ENCODE results near the gene ARID5A.

Gene ARID5A

GRCh38 chr2:96591054-96591453 lies 54.5 kb downstream of the ARID5A start:
- no peak overlapping the region for H3K4me3 ChIP-seq (replicated peaks in 1 of 2; ENCODE audit: low read depth in 2 of 2, low read length in 2 of 2)
- DNase-seq (ENCODE audit: low read depth in 2 of 2) = peak in 1 of 2 donors; percentile 35
- TF ChIP-seq CTCF (IDR thresholded peaks at IDR 0.05; ENCODE audit: low read depth, low read length) = no peak

GRCh38 chr2:96591494-96591893 lies 54.9 kb downstream of the ARID5A start:
- DNase-seq (ENCODE audit: low read depth in 2 of 2) = no peak

GRCh38 chr2:96594282-96594681 lies 57.7 kb downstream of the ARID5A start:
- H3K4me3 ChIP-seq (replicated peaks in 1 of 2; ENCODE audit: low read depth in 2 of 2, low read length in 2 of 2) = no peak overlapping the region
- TF ChIP-seq CTCF (IDR thresholded peaks at IDR 0.05; ENCODE audit: low read depth, low read length) = no peak
- no peak for DNase-seq (ENCODE audit: low read depth in 2 of 2)

More at GRCh38 chr2:96591494-96591893, 54.9 kb downstream of the ARID5A start:
- no peak for TF ChIP-seq CTCF (IDR thresholded peaks at IDR 0.05; ENCODE audit: low read depth, low read length)
- H3K4me3 ChIP-seq (replicated peaks in 1 of 2; ENCODE audit: low read depth in 2 of 2, low read length in 2 of 2) = no peak overlapping the region

- DNase-seq (ENCODE audit: low read depth in 2 of 2) = no peak
- H3K4me3 ChIP-seq (replicated peaks in 1 of 2; ENCODE audit: low read depth in 2 of 2, low read length in 2 of 2) = no peak overlapping the region
- no peak for TF ChIP-seq CTCF (IDR thresholded peaks at IDR 0.05; ENCODE audit: low read depth, low read length)
Observed at GRCh38 chr2:96594691-96595152, 58.2 kb downstream of the ARID5A start.

- no peak overlapping the region for H3K4me3 ChIP-seq (replicated peaks in 1 of 2; ENCODE audit: low read depth in 2 of 2, low read length in 2 of 2)
- TF ChIP-seq CTCF (IDR thresholded peaks at IDR 0.05; ENCODE audit: low read depth, low read length) = no peak
- DNase-seq (ENCODE audit: low read depth in 2 of 2) = no peak
Observed at GRCh38 chr2:96596596-96596995, 60.0 kb downstream of the ARID5A start.

GRCh38 chr2:96599941-96600340 lies 63.4 kb downstream of the ARID5A start:
- DNase-seq (ENCODE audit: low read depth in 2 of 2) = no peak
- H3K4me3 ChIP-seq (replicated peaks in 1 of 2; ENCODE audit: low read depth in 2 of 2, low read length in 2 of 2) = no peak overlapping the region
- TF ChIP-seq CTCF (IDR thresholded peaks at IDR 0.05; ENCODE audit: low read depth, low read length) = no peak

All from cardiac fibroblast (primary cell).